Nephron (organoid): Measurements from ENCODE around the gene MAT2B.

Source experiments
- H3K27ac Mint-ChIP-seq, 3 experiments: 2 replicates each; pipeline ENCODE4 v1.8.0; 2020; ENCODE audit warnings: mixed read lengths in 3 of 3, mild to moderate bottlenecking in 2 of 3, moderate library complexity in 1 of 3
- H3K27me3 Mint-ChIP-seq: 2 replicates; pipeline ENCODE4 v1.8.0; 2021; ENCODE audit warnings: low read depth, mild to moderate bottlenecking, moderate library complexity, mixed read lengths
- H3K36me3 Mint-ChIP-seq: 2 replicates; pipeline ENCODE4 v1.8.0; 2020; ENCODE audit warnings: low read depth, mixed read lengths
- H3K4me1 Mint-ChIP-seq: 2 replicates; pipeline ENCODE4 v1.8.0; 2020; ENCODE audit warnings: mixed read lengths
- H3K4me3 Mint-ChIP-seq, 3 experiments: 2 replicates each; pipeline ENCODE4 v1.8.0; 2020; ENCODE audit warnings: mild to moderate bottlenecking in 3 of 3, mixed read lengths in 3 of 3, moderate library complexity in 2 of 3
- H3K9me3 Mint-ChIP-seq: 2 replicates; pipeline ENCODE4 v1.8.0; 2020; ENCODE audit warnings: mixed read lengths
- TF ChIP-seq, protein P1 (sequence below), 3 experiments: fragments of 200-600 bp; sonication (generic); IDR thresholded peaks; one replicate each; pipeline ENCODE4 v1.5.0; 2021; ENCODE audit warnings: antibody characterized with exemption in 3 of 3; ENCODE audit not compliant: unreplicated experiment in 3 of 3

Gene MAT2B

DNA sequence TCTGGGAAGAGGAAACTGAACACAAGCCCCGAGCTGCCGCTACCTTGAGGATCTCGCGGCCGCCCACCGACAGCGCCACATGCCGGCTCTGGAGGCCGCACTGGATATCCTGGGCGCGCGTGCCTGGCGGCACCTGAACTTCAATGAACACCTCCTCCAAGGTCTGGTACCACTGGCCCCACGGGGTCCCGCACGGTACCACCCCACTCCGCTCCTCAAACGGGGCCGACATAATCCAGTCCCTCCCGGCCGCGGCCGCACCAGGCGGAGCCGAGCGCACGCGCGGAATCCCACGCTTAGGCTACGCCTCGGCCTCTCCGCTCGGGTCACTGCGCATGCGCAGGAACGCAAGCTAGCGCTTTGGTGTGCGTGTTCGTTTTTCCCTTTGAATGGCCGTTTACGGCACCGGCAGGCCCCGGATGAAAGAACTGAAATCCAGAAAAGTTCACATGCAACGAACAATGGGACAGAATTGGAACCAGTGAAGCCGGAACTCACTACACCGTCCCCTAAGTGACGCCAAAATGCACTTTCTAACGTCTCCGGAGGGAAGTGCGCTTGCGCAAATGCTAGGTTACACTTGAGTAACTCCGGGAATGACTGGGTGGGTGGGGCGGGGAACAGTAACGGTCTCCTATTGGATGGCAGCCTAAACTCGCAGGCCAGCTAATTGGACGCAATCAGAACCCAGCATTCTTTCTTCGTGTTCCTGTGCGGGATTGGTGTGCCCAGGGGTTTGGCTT lies 45.4 kb upstream of the MAT2B start, which contains the start of gene NUDCD2:
Gene NUDCD2 (minus strand): TSS at position 284 of the 743 bp plus-strand sequence. CDS start 52 bp downstream, at position 232.
- H3K36me3 Mint-ChIP-seq: peaks cover 34% of the 10 kb centered on the region
- TF ChIP-seq, protein P1, sequence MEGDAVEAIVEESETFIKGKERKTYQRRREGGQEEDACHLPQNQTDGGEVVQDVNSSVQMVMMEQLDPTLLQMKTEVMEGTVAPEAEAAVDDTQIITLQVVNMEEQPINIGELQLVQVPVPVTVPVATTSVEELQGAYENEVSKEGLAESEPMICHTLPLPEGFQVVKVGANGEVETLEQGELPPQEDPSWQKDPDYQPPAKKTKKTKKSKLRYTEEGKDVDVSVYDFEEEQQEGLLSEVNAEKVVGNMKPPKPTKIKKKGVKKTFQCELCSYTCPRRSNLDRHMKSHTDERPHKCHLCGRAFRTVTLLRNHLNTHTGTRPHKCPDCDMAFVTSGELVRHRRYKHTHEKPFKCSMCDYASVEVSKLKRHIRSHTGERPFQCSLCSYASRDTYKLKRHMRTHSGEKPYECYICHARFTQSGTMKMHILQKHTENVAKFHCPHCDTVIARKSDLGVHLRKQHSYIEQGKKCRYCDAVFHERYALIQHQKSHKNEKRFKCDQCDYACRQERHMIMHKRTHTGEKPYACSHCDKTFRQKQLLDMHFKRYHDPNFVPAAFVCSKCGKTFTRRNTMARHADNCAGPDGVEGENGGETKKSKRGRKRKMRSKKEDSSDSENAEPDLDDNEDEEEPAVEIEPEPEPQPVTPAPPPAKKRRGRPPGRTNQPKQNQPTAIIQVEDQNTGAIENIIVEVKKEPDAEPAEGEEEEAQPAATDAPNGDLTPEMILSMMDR (IDR thresholded peaks at IDR 0.05; ENCODE audit: unreplicated experiment in 3 of 3): peak in 1 of 3 experiments; percentile 39
- peaks cover 50% of the 10 kb centered on the region for H3K4me1 Mint-ChIP-seq
- H3K27ac Mint-ChIP-seq: peak within 1 kb of the TSS; percentile 100
- H3K27me3 Mint-ChIP-seq: no peaks in the 10 kb centered on the region
- no peaks in the 10 kb centered on the region for H3K9me3 Mint-ChIP-seq
- H3K4me3 Mint-ChIP-seq: peak within 1 kb of the TSS; percentile 92 to 94 (median 92)

GRCh38 chr5:163460562-163461171 lies 44.8 kb upstream of the MAT2B start, which contains the start of gene HMMR:
Gene HMMR (plus strand): TSS chr5:163460632. CDS start chr5:163460693, 61 bp downstream.
- Mint-ChIP-seq H3K4me1 (peaks cover 48% of the 10 kb centered on the region), H3K36me3 (peaks cover 29% of the 10 kb centered on the region), H3K27me3 (no peaks in the 10 kb centered on the region), H3K27ac (peak within 1 kb of the TSS; percentile 100), H3K4me3 (peak within 1 kb of the TSS; percentile 92 to 94 (median 92)), H3K9me3 (no peaks in the 10 kb centered on the region)
- TF ChIP-seq, protein P1 (IDR thresholded peaks at IDR 0.05; ENCODE audit: unreplicated experiment in 3 of 3): no peak

DNA sequence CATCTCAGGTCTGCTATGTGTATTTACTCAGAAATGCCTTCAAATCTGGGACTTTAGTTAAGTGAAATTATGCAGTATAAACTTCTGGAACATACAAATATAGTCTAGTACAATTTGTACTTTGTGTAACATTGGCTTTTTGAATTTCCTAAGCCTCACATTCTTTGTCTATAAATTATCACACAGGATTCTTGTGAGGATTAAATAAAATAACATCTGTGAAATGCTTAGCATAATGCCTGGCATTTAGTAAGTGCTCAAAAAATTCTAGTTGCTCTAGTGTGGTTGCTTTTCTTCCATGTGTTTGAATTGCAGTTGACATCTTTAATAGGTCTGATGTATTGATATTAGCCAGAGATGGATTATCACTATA lies 42.4 kb upstream of the MAT2B start:
- peaks cover 26% of the 10 kb centered on the region for H3K4me1 Mint-ChIP-seq
- H3K4me3 Mint-ChIP-seq: peak overlapping the region in 1 of 3 experiments; percentile 46
- H3K27me3 Mint-ChIP-seq: no peaks in the 10 kb centered on the region
- TF ChIP-seq, protein P1 (IDR thresholded peaks at IDR 0.05; ENCODE audit: unreplicated experiment in 3 of 3): no peak
- H3K27ac Mint-ChIP-seq: no peak overlapping the region
- H3K36me3 Mint-ChIP-seq: peaks cover 10% of the 10 kb centered on the region
- H3K9me3 Mint-ChIP-seq: no peaks in the 10 kb centered on the region

GRCh38 chr5:163467682-163468081 lies 37.7 kb upstream of the MAT2B start:
- no peak overlapping the region for H3K4me3 Mint-ChIP-seq
- H3K4me1 Mint-ChIP-seq: peaks cover 5% of the 10 kb centered on the region
- no peaks in the 10 kb centered on the region for H3K9me3 Mint-ChIP-seq
- no peak overlapping the region for H3K27ac Mint-ChIP-seq
- H3K27me3 Mint-ChIP-seq: no peaks in the 10 kb centered on the region
- peaks cover 22% of the 10 kb centered on the region for H3K36me3 Mint-ChIP-seq
- TF ChIP-seq, protein P1 (IDR thresholded peaks at IDR 0.05; ENCODE audit: unreplicated experiment in 3 of 3): no peak

GRCh38 chr5:163473635-163474243 lies 31.7 kb upstream of the MAT2B start:
- peaks cover 43% of the 10 kb centered on the region for H3K36me3 Mint-ChIP-seq
- no peaks in the 10 kb centered on the region for H3K9me3 Mint-ChIP-seq
- H3K4me1 Mint-ChIP-seq: no peaks in the 10 kb centered on the region
- no peak overlapping the region for H3K4me3 Mint-ChIP-seq
- H3K27me3 Mint-ChIP-seq: no peaks in the 10 kb centered on the region
- TF ChIP-seq, protein P1 (IDR thresholded peaks at IDR 0.05; ENCODE audit: unreplicated experiment in 3 of 3): peak; percentile 21 to 59 (median 38)
- no peak overlapping the region for H3K27ac Mint-ChIP-seq
